Measurements from ENCODE around the gene GLMN.
"Not testable (repeated sequence)": the region's sequence is repeated elsewhere in the genome, so short reads cannot be mapped to it uniquely, and the experiment has no call there.

Gene GLMN

DNA sequence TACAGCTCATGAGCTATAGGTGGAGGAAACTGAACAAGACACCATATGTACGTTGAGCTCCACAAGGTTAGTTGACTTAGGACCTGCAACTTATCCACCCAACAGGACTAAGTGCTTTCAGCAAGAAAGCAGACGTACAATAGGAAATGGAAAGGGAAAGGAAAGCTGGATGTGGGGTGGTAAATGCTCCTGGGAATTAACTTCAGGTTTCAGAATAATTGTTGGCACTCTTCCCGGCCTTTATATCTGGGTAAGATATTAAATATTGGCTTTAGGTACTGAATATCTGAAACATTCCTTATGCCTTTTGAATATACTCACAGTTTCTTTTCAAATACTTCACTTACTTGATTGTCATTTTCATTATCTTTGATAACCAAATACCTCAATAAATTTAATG is 36.3 kb downstream of the GLMN start:
- Mint-ChIP-seq H3K27ac (no peak overlapping the region), H3K36me3 (peaks cover 94% of the 10 kb centered on the region), H3K4me3 (no peak overlapping the region), H3K4me1 (no peaks in the 10 kb centered on the region), H3K9me3 (no peaks in the 10 kb centered on the region)
- ATAC-seq (no peak), DNase-seq (ENCODE audit: low spot score in 2 of 2) (no peak)

DNA sequence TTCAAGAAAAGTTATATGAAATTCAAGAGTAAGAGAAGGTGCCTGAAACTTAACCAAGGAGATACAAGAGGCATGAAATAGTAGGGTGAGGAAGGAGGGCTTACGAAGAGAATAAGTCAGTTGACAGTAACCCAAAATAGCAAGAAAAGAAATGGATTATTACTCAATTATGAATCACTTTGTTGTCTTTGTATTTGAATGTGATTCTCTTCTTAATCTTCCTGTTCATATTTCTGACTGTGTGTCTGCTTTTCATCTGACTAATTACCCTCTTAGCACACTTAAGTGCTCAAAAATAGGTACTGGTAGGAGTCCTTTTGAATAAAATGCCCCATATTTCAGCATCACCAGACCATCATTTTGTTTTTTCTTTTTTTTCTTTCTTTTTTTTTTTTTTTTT is 39.4 kb downstream of the GLMN start:
- no peak for ATAC-seq
- no peak for DNase-seq (ENCODE audit: low spot score in 2 of 2)
- peaks cover 6% of the 10 kb centered on the region for H3K4me1 Mint-ChIP-seq
- H3K36me3 Mint-ChIP-seq = peaks cover 99% of the 10 kb centered on the region
- peaks cover 7% of the 10 kb centered on the region for H3K9me3 Mint-ChIP-seq
- H3K27ac Mint-ChIP-seq = no peak overlapping the region
- H3K4me3 Mint-ChIP-seq = no peak overlapping the region

DNA sequence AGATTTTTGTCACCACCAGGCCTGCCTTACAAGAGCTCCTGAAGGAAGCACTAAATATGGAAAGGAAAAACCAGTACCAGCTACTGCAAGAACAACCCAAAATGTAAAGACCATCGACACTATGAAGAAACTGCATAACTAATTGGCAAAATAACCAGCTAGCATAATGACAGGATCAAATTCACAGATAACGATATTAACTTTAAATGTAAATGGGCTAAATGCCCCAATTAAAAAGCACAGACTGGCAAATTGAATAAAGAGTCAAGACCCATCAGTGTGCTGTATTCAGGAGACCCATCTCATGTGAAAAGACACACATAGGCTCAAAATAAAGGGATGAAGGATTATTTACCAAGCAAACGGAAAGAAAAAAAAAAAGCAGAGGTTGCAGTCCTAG is 44.1 kb downstream of the GLMN start:
- not testable (repeated sequence) for H3K9me3 Mint-ChIP-seq; DNase-seq (ENCODE audit: low spot score in 2 of 2); ATAC-seq; H3K4me3 Mint-ChIP-seq; H3K27ac Mint-ChIP-seq
- H3K36me3 Mint-ChIP-seq = peaks cover 97% of the 10 kb centered on the region
- H3K4me1 Mint-ChIP-seq = peaks cover 13% of the 10 kb centered on the region

DNA sequence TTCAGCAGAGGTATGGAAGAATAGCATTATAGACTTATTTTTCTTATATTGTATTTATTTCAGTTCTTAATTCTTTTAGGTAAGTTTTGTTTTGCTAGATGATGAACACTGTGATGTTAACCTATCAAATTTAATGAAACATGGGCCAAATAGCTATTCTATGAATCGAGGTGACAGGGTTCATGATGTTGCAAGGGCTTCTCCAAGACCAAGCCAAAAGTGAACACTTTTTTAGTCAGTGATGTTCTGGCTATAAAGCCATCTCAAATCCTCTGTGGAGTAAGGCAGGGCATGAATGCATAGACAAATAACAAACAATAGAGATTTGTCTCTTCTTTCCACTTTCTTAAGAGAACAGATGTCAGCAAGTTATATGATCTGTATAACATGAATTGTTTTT is 54.4 kb downstream of the GLMN start:
- no peak overlapping the region for H3K27ac Mint-ChIP-seq
- H3K4me1 Mint-ChIP-seq = no peaks in the 10 kb centered on the region
- H3K36me3 Mint-ChIP-seq = peaks cover 25% of the 10 kb centered on the region
- H3K4me3 Mint-ChIP-seq = no peak overlapping the region
- no peaks in the 10 kb centered on the region for H3K9me3 Mint-ChIP-seq
- DNase-seq (ENCODE audit: low spot score in 2 of 2) (no peak), ATAC-seq (no peak)

DNA sequence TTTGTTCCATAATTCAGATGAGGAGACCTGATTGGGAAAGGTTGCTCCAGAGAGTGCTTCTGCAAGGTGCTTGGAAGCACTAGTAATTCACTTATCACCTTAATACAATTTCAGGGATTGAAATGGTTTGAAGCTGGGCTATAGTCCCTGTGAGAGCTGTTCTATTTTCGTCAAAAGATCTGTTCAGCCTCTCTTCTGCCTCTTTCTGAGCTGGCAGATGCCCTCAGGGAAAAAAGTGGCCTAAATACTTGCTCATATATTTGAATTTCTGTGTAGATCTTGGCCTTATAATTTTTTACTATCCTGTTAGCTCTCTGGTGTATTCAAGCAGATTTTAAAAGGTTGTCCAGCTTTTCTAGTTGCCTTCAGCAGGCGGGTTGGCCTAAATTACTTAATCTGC is 58.8 kb downstream of the GLMN start:
- no peak overlapping the region for H3K4me3 Mint-ChIP-seq
- no peak for DNase-seq (ENCODE audit: low spot score in 2 of 2)
- no peak overlapping the region for H3K27ac Mint-ChIP-seq
- no peaks in the 10 kb centered on the region for H3K9me3 Mint-ChIP-seq
- no peak for ATAC-seq
- no peaks in the 10 kb centered on the region for H3K4me1 Mint-ChIP-seq
- H3K36me3 Mint-ChIP-seq = no peaks in the 10 kb centered on the region

DNA sequence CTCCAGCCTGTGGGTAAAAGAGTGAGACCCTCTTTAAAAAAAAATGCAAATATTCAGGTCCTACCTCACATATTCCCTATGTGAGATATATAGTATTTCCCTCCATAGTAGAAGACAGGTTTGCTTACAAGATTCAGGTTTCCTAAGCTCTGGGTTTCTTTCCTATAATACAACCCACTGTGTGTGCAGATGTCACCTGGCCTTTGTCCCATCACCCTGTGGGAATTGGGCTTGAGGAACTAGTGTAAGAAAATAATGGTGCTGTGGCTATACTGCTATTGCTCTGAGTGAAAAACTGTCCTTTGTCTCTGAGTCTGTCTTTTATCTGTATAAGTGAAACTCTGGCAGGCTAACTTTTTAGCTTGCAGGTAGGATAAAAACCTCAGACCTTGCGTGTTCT is 68.1 kb downstream of the GLMN start:
- no peak for ATAC-seq
- Mint-ChIP-seq H3K9me3 (no peaks in the 10 kb centered on the region), H3K4me3 (no peak overlapping the region), H3K36me3 (no peaks in the 10 kb centered on the region), H3K27ac (no peak overlapping the region), H3K4me1 (no peaks in the 10 kb centered on the region)
- no peak for DNase-seq (ENCODE audit: low spot score in 2 of 2)

DNA sequence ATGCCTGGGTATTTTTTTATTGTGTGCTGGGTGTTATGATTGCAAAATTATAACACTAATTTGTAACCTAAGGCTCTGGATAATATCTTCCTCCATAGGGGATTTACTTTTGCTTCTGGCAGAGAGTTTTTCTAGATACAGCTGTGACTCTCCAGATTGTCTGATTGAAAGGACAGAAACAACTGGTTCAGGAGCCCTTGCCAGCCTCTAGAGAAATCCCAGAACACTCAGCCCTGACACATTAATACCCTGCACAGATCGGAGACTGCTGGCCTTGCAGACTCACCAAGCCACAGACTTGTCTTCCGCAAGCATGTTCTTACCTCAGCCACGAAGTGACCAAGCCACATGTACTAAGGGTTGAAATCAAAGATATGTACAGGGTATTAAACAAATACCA is 70.4 kb downstream of the GLMN start:
- Mint-ChIP-seq H3K4me1 (no peaks in the 10 kb centered on the region), H3K27ac (no peak overlapping the region), H3K4me3 (no peak overlapping the region), H3K9me3 (no peaks in the 10 kb centered on the region), H3K36me3 (no peaks in the 10 kb centered on the region)
- ATAC-seq (no peak), DNase-seq (ENCODE audit: low spot score in 2 of 2) (no peak)

DNA sequence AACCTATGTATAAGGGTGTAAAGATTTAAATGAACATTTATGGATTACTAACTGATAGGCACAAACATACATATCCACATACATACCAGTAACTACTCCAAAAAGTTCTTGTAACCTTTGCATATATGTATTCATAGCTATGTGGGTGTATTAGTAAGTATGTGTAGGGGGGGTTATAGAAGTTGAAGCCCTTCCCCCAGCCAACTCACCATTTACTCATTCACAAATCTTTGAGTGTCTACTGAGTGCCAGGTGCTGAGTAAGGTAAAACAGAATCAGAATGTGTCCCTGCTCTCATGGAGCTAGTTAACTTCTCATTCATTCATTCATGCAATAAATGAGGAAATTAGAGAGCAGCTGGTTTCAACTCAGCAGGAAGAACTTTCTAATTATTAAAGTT is 79.8 kb downstream of the GLMN start:
- DNase-seq (ENCODE audit: low spot score in 2 of 2) (no peak), ATAC-seq (no peak)
- H3K9me3 Mint-ChIP-seq = no peaks in the 10 kb centered on the region
- H3K4me1 Mint-ChIP-seq = no peaks in the 10 kb centered on the region
- H3K27ac Mint-ChIP-seq = no peak overlapping the region
- H3K4me3 Mint-ChIP-seq = no peak overlapping the region
- no peaks in the 10 kb centered on the region for H3K36me3 Mint-ChIP-seq

DNA sequence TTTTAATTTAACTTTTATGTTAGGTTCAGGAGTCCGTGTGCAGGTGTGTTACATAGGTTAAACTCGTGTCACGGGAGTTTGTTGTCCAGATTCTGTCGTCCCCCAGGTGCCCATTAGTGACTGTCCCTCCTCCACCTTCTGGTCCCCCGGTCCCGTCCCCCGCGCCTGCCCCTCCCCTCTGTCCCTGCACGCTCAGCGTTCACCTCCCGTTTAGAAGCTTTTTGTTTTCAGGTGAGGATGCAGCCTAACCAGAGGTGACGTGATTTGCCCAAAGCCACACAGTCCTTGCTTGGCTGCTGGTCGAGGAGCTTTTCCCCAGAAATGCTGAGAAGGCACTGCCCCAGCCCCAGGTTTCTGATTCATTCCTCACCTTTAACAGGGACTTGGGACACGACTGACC is 80.2 kb downstream of the GLMN start:
- no peaks in the 10 kb centered on the region for H3K4me1 Mint-ChIP-seq
- H3K27ac Mint-ChIP-seq = no peak overlapping the region
- ATAC-seq (no peak), DNase-seq (ENCODE audit: low spot score in 2 of 2) (no peak)
- H3K36me3 Mint-ChIP-seq = no peaks in the 10 kb centered on the region
- no peak overlapping the region for H3K4me3 Mint-ChIP-seq
- no peaks in the 10 kb centered on the region for H3K9me3 Mint-ChIP-seq

DNA sequence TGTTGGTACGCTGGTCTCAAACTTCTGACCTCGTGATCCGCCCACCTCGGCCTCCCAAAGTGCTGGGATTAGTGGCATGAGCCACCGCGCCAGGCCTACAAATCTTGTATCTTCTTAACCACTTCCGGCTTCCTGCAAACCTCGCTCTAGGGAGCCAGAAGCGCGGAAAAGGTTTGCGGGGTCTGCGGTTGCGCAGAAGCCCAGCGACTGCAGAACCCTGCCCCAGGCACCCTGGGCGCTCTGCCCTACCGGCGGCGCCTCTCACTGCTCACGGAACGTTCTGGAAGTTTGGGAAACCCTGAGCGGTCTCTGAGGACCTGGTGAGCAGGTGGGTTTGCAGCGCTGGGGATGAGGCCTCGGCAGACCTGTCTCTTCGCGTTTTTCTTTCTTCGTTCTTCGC is 81.1 kb downstream of the GLMN start, which contains the start of gene C1orf146:
C1orf146 (plus strand) TSS at position 195 of the 400 bp plus-strand sequence. CDS start 13,506 bp downstream, outside the sequence.
- DNase-seq (ENCODE audit: low spot score in 2 of 2) (no peak), ATAC-seq (no peak)
- Mint-ChIP-seq H3K4me1 (no peaks in the 10 kb centered on the region), H3K27ac (no peak within 1 kb of the TSS), H3K9me3 (no peaks in the 10 kb centered on the region), H3K36me3 (no peaks in the 10 kb centered on the region), H3K4me3 (no peak within 1 kb of the TSS)

DNA sequence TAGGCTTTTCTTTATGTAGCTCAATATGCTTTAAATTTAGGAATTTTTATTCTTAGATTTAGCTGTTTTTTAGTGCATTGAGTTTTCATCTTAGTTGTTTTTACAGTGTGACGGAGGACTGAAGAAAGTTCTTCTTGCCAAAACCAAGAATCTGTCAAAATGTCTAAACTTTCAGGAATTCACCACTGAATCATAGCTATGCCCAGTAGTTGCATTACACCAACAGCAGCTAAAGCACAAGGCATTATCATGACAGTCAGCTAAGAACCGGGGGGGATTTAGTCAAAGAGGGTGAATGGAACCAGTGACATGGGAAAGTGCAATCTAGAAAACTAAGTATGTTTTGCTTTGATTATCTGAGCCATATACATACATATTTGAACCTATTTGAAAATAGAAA is 87.6 kb downstream of the GLMN start:
- H3K4me1 Mint-ChIP-seq = no peaks in the 10 kb centered on the region
- no peak for ATAC-seq
- no peak overlapping the region for H3K27ac Mint-ChIP-seq
- H3K4me3 Mint-ChIP-seq = no peak overlapping the region
- H3K9me3 Mint-ChIP-seq = peaks cover 2% of the 10 kb centered on the region
- no peak for DNase-seq (ENCODE audit: low spot score in 2 of 2)
- H3K36me3 Mint-ChIP-seq = no peaks in the 10 kb centered on the region

DNA sequence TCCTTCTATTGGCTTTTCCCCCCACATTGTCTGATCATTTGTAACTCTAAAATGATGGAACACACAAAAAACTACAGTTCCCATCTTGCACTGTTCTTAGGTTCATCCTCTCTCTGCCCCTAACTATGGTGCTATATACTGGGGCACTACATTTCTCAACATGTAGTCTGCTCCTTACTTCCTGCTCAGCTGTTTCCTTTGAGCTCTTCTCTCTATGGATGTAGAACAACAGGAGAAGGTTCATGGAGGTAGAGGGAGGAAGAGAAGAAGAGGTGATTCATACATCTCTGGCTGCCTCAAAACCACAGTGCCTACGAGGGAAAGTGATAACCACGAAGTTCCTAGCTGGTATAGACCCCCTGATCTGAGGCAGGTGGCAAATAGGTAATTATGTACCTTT is 88.1 kb downstream of the GLMN start:
- no peak for DNase-seq (ENCODE audit: low spot score in 2 of 2)
- ATAC-seq = no peak
- no peaks in the 10 kb centered on the region for H3K4me1 Mint-ChIP-seq
- H3K36me3 Mint-ChIP-seq = no peaks in the 10 kb centered on the region
- H3K4me3 Mint-ChIP-seq = no peak overlapping the region
- H3K27ac Mint-ChIP-seq = no peak overlapping the region
- H3K9me3 Mint-ChIP-seq = peaks cover 2% of the 10 kb centered on the region

DNA sequence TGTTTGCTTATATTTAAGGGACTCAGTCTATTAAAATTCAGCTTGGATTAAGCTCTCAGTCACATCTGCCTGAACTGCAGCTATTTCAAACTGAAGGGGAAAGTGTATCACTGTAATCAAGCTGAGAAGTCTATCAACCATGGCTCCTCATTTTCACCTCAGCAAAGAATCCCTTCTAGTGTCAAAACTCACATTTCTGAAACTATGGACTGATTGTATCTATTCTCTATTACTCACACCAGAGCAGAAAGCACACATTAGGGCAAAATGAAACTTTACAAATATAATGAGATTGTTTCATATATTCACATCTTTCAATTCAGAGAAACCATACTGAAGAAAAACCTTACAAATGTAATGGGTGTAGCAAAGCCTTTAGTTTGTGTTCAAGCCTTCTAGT is 95.7 kb downstream of the GLMN start:
- H3K4me3 Mint-ChIP-seq = no peak overlapping the region
- H3K36me3 Mint-ChIP-seq = no peaks in the 10 kb centered on the region
- ATAC-seq (no peak), DNase-seq (ENCODE audit: low spot score in 2 of 2) (no peak)
- peaks cover 8% of the 10 kb centered on the region for H3K4me1 Mint-ChIP-seq
- H3K27ac Mint-ChIP-seq = no peak overlapping the region
- peaks cover 2% of the 10 kb centered on the region for H3K9me3 Mint-ChIP-seq

DNA sequence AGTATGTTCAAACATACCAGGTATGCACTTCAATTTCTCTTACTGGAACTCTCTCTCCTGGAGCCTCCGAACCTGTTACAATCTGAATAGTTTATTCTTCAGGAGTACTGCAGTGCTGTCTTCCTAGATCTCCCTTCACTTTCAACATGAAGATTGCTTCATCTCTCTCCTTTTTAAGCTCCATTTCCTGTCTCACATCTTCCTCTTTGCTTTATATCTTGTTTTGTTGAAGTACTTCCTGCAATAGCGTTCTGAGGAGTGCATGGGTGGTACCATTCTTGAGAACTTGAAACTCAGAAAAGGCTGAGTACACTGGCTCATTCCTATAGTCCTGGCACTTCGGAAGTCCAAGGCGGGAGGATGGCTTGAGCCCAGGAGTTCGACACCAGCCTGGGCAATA is 96.8 kb downstream of the GLMN start:
- Mint-ChIP-seq H3K36me3 (no peaks in the 10 kb centered on the region), H3K4me3 (no peak overlapping the region), H3K27ac (no peak overlapping the region), H3K4me1 (peaks cover 8% of the 10 kb centered on the region), H3K9me3 (no peaks in the 10 kb centered on the region)
- ATAC-seq = no peak
- no peak for DNase-seq (ENCODE audit: low spot score in 2 of 2)
